Effector CD8-positive, alpha-beta T cell (primary cell): Measurements from ENCODE around the gene FAM81B.
"Not testable (repeated sequence)": the region's sequence is repeated elsewhere in the genome, so short reads cannot be mapped to it uniquely, and the experiment has no call there.

Experiments
- DNase-seq: peaks from one replicate; lab custom pipeline; 2025; lab: John Stamatoyannopoulos, UW
- total RNA-seq, 4 experiments: gene quantifications; one replicate each; lab custom pipeline; 2026; lab: John Stamatoyannopoulos, UW

The FAM81B gene, protein sequence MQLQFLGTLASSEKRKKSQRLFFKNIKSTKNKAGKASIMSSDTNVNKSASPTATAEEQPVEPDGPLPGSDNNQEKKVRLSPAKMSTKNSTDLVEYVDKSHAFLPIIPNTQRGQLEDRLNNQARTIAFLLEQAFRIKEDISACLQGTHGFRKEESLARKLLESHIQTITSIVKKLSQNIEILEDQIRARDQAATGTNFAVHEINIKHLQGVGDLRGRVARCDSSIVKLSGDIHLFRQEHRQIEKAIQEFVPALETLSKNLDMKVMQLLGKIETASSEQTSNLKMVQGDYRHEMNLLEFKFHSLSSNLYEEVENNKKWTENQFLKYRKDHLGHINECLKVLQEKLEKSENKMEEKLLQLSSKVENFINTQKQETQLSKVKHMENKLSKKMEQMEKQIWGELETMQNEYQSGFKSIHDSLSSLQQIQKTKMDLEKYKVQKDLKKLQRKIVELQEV
- 0 reads per million in 4 experiments for total RNA-seq

DNA sequence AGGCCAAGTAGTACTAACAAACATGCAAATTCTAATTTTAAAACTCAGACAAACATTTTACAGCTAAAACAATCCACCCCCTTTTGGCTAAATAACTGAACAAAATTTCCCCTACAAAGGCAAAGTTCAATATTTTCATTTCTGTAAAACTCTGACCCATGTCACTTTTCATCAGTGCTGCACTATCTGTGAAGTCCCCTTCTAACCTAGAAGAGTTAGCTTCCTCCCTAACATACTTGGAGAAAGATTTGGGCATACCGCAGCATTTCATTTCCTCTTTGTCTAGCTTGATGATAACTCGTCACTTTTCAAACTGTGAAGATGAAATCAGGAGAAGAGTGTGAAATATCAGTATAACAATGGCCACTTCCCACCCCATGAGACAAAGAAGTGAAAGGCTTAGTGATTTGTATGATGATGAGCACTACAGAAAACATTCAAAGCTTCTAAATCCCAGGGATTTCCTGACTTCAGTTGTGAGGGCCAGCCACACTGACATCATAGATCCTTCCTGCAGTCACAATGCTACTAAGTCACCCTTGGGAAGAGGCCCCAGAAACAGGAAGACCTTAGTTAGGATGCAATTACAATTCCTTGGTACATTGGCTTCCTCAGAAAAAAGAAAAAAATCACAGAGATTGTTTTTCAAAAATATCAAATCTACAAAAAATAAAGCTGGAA lies at the start of gene FAM81B:
TSS of gene FAM81B (plus strand) at position 555 of the 681 bp plus-strand sequence. CDS start at position 579, 24 bp downstream.
- no peak for DNase-seq

DNA sequence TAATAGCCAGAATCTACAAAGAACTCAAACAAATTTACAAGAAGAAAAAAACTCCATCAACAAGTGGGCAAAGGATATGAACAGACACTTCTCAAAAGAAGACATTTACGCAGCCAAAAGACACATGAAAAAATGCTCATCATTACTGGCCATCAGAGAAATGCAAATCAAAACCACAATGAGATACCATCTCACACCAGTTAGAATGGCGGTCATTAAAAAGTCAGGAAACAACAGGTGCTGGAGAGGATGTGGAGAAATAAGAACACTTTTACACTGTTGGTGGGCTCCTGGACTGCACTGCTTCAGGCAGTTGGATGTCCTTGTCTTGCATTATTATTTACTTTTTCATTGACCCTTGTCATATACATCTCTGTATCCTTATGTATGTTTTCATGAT lies 49.7 kb upstream of the FAM81B start:
- DNase-seq: not testable (repeated sequence)

DNA sequence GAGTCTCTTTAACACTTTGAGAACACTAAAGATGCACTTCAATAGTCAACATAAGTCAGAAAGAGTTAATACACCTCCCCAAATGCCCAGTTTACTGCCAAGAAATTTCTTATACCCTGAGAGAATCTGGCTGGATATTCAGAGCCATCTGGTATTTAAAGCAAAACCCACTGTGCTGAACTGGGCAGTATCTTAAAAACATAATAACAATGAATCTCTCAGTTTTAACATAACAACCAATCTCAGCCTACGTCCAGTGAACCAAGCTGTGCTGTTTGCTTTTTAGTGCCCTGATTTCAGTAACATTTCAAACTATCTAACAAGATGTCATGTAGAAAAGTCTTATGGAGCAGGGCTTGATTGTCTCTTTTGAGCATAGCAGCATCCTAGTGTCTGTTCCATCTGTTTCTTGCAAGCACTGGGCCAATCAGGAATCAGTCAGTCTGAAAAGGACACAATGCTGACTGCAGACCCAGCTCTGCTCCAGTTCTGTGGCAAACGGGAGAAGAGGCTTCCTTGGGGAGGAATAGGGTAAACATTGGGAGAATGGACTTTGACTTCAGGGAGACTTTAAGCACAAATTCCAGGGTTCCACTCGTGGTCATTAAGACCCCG lies 43.6 kb upstream of the FAM81B start:
- no peak for DNase-seq

DNA sequence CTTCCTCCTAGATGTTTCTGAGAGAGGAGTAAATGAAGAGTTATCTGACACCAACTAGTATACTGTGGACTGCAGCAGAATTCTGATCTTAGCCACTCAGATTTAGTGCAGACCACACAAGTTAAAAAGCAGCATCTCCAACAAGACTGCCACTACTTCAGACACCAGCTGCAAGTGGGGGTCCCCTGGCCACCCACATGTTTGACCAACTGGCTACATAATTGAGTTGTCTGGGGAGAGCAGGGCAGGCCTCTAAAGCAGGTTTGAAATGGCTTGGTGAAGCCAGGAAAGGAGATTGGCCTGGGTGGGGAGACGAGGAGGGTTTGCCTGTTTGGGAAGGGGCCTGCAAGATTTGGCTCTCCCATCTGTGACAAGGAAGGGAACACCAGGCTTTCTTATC lies 40.5 kb upstream of the FAM81B start:
- DNase-seq: no peak

DNA sequence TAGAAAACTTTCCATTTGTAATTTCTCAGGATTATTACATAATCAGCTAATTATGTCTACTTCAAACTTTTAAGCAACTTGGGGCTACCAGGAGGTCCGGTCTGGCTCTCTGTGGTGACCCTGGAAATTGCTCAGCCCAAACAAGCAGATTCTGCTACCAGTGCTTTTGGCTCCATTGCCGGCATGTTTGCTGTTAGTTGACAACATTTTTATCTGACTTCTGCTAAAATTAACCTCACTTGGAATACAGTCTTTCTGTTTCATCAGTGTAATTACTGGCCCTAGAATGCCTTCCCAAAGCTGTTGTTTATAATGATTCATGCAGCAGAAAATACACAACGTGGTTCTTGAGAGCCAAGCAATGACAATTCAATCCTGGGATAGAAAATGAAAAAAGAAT lies 38.5 kb upstream of the FAM81B start:
- DNase-seq: no peak

DNA sequence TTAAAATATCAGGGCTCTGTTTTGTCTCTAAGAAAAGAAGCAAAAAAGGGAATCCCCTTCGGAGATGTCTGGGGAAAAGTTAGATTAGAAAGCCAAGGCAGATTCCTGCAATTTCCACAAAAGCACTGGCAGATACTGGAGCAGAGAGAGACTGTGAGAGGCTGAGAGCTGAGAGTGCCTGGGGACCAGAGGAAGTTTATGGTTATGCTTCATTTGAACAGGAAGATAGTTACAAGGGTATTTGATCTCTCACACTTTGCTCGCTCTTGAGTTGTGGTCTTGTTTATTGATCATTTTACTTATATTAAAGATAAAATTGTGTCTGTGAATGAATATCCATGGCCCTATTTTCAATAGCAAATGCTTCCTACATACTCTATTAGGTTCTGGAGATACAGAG lies 32.8 kb upstream of the FAM81B start:
- DNase-seq: no peak

DNA sequence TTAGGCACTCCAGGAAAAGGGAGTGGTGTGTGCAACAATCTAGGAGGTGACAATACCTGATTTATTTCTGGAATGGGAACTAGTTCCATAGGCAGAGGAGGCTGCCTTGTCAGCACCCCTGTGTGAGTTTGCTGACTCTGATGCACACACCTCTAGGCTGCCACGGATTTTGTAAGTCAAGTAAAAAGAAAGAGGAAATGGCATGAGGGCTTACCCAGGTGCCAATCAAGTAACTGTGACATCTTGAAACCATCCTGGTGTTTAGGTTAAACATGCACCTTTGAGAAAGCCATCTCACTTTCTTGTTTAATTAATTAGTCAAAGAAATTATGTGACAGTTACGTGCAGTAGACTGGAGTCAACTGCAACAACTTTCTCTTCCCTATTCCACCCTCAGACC lies 32.3 kb upstream of the FAM81B start:
- no peak for DNase-seq

DNA sequence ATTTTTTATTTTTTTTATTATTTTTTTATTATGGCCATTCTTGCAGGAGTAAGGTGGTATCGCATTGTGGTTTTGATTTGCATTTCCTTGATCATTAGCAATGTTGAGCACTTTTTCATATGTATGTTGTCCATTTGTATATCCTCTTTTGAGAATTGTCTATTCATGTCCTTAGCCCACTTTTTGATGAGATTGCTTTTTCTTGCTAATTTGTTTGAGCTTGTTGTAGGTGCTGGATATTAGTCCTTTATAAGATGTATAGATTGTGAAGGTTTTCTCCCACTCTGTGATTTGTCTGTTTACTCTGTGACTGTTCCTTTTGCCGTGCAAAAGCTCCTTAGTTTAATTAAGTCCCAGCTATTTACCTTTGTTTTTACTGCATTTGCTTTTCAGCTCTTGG lies 30.5 kb upstream of the FAM81B start:
- DNase-seq: not testable (repeated sequence)

DNA sequence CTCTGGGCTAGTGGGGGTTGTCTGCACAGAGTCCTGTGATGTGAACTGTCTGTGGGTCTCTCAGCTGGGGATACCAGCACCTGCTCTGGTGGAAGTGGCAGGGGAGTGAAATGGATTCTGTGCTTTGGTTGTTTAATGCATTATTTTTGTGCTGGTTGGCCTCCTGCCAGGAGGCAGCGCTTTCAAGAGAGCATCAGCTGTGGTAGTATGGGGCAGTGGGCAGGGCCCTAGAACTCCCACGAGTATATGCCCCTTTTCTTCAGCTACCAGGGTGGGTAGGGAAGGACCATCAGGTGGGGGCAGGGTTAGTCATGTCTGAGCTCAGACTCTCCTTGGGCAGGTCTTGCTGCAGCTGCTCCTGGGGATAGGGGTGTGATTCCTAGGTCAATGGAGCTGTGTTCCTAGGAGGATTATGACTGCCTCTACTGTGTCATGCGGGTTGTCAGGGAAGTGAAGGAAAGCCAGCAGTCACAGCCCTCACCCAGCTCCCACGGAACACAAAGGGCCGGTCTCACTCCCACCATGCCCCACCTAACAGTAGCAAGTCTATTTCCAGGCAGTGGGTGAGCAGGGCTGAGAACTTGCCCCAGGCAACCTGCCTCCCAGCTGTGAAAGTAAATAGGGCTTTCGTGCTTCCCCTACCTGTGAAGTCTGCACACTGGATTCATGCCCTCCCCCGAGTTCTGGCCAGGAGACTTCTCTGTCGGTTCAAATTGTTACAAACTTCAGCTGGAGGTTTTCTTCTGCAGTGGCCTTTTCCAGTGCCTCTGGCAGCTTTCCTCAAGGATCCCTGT lies 25.7 kb upstream of the FAM81B start:
- DNase-seq: no peak

DNA sequence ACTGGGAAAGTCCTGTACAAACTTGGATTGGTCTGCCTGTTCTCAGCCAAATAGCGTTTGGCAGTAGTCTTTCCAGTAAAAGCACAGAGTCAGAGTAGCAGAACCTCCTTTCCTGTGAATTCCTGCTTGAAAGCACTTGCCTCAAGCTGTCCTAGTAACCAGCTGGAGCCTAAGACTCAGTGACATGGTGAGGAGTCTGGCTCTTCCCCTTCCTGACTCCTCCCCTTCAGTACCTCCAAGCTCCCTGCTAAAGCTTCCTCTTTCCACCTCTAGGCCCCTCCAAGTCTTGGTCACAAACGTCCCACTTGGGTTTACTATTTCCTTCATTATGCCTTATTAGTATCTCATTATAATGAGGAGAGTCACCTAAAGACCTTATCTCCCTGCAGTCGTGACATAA lies 21.4 kb upstream of the FAM81B start:
- DNase-seq: no peak

DNA sequence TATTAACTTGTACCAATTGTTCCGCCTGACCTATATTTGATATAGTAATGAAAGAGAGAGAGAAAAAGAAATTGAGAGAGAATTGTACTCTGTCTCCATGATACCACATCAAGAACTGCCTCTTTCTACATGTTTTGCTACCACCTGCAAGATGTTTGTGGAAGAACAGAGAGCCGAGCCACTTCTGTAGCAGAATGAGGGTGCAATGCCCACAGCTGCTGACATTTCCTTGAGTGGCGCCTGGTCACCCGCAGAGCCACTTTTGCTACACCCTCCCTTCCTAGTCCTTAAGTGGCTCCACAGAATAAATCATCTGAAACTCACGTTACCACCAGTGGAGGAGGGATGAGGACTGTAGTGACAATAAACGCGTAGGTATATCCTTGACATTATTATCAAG lies 17.1 kb upstream of the FAM81B start:
- DNase-seq: no peak

DNA sequence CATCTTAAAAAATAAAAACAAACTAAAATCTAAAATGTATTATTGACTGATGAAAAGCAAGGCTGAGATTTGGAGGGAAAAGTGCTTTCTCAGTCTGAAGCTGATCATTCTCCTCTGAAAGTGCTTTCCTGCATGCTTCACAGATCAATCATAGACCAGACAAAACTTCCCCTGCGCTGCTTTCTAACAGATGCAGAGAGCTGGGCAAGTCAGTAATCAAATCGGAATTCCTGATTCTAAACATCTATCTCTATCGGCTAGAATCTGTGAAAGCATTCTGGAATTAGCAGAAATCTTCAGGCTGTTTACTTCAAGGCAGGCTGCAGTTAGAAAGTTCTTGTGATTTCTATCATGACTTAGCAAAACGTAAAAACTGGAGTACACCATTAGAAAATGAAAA lies 15.6 kb upstream of the FAM81B start:
- DNase-seq: no peak

DNA sequence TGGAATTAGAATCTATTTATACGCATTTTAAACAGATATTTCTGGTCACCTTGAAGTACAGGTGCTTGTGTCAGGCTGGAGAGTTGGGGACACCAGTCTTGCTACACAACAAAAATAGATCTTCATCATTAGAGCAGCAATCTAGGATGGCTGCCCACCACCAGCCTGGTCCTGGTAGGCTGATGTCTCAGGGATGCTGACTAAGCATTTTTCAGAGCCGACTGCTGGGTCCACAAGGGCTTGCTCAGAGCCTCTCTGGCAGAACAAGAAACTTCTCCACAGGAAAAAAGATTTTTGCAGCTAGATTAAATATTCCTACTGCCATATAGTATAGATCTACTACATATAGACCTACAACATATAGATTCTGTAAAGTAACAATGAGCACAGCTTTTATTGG lies 12.0 kb upstream of the FAM81B start:
- DNase-seq: no peak

DNA sequence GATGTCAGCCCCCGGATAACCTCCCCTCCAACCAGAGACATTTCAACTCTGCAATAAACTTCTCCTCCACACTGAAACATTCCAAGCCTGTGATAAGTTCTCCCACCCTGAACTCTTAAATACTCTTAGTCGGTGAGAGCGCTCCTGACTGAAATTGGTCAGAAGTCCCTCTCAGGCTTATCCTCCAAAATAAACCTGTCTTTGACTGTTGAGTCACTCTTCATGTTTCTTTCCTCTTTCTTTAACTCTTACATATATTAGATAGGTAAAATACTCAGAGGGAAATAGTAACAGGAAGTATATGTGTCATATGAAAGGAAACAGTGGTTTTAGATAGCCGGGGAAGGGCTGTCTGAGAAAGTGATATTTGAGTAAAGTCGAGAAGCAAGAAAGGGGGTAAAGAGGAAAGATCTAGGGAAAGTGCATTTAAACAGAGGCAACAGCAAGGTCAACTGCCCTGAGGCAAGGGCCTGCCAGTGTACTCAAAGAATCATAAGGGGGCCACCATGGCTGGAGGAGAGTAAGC lies 11.0 kb upstream of the FAM81B start:
- DNase-seq: no peak

DNA sequence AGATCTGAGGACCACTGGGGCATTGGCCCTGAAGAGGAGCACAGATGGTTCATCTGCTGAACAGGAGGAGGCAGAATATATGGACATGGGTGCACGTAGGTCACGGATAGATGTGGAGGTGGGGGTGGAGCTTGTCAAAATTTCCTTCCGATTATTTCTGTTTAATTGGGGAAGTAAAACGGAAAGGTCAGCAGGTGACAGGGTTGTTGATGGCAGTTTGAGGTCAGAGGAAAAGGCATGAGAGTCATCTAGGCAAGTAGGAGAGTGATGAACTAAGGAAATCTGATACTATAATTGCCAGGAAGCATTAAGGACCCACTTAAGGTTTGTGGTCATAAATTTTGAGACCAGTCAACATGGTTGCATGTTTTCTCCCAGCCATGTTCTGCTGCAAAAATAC lies 8.4 kb upstream of the FAM81B start:
- DNase-seq: no peak

DNA sequence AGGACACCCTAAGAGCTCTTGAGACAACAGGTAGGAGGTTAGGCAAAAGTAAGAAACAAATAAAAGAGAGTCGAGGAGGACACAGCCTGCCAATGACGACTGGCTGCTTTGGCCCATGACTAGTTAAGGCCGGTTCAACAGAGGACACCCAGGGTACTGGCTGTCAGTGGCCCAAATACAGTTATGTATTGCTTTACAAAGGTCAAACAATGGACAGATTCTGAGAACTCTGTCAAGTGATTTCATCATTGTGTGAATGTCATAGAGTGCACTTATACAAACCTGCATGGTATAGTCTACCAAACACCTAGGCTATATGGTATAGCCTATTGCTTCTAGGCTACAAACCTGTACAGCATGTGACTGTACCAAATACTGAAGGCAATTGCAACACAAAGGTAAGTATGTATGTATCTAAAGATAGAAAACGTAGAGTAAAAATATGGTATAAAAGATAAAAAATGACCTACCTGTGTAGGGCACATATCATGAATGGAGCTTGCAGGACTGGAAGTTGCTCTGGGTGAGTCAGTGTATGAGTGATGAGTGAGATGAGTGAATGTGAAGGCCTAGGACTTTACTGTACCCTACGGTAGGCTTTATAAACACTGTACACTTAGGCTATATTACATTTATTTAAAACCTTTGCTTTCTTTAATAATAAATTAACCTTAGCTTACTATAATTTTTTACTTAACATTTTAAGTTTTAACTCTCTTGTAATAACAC lies 6.5 kb upstream of the FAM81B start:
- no peak for DNase-seq

DNA sequence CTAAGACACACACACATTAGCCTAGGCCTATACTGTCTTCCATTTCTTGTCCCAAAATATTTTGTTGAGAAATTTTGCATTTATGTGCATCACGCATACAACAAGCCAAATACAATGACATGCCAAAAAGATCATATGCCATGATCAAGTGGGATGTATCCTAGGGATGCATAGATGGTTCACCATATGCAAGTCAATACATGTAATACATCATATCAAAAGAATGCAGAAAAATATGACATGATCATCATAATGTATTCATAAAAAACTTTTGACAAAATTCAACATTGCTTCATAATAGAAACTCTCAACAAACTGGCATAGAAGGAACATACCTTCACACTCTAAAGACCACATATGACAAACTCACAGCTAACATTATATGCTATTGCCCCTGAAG lies 5.8 kb upstream of the FAM81B start:
- DNase-seq: no peak

DNA sequence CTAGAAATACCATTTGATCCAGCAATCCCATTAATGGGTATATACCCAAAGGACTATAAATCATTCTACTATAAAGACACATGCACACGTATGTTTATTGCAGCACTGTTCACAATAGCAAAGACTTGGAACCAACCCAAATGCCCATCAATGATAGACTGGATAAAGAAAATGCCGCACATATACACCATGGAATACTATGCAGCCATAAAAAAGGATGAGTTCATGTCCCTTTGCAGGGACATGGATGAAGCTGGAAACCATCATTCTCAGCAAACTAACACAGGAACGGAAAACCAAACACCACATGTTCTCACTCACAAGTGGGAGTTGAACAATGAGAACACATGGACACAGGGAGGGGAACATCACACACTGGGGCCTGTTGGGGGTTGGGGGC lies 799 bp downstream of the FAM81B start:
- DNase-seq: not testable (repeated sequence)

DNA sequence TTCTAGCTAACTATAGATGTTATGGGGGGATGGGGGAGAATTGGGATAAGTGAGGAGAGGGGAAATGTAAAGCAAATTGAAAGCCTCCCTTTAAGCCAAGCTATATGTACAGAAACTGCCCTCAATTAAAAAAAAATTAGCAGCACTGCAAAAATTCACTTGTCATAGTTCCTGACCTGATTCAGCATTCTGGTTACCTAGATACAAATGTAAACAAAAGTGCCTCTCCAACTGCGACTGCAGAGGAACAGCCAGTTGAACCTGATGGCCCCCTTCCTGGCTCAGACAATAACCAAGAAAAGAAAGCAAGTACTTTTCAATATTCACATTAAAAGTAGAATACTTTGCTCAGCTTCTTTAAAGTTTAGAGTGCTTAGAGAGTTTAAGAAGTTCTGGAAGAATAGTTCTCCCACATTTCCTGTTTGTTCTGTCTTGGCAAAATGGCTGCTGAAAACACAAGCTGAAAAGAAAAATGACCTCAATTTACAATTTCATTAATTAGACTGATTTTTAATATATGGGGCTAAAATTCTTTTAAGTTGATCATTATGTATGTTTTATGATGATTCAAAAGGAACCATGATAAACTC lies 1.5 kb downstream of the FAM81B start:
- DNase-seq: no peak

DNA sequence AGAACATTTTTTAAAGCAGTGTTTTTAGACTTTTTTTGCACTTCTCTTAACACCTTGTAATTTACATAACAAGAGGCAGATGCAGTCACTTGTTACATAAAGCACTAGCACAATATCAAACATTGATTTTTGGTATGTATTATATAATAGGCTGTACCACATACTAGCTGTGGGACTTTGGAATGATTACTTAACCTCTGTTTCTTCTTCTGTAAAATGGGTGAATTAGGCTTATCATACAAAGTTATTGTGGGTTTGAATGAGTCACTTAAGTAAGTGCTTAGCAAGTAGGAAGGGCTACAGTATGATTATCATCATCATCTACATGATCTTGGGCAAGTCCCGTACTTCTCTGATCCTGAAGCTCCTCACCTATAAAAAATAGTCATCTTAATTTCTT lies 2.1 kb downstream of the FAM81B start:
- DNase-seq: no peak

DNA sequence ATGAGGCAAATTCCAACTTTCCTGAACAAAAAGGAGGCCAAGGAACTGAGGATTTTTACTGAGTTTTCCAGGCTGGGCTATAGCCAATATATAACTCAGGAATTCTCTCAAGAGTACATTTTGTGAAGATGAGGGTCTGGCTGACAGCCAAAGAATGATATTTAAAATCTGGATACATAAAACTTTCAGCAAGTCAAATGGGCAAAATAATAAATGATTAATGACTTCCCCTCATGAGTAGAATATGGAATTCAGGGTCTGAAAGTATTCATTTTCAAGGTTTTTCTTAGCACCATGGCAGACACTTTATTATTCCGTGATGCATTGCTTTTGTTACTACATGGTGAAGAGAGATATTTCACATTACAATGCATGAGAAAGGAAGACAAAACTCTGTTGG lies 7.8 kb downstream of the FAM81B start:
- DNase-seq: no peak
